IPS-18a (cell line): ENCODE measurements around the gene PSORS1C2.
"Not testable (repeated sequence)": the region's sequence is repeated elsewhere in the genome, so short reads cannot be mapped to it uniquely, and the experiment has no call there.

Experiments used
- H3K27ac ChIP-seq: one replicate; pipeline ENCODE4 v1.5.1; 2013; ENCODE audit warnings: low read length
- H3K27me3 ChIP-seq: one replicate; pipeline ENCODE4 v1.6.1; 2013; ENCODE audit warnings: mild to moderate bottlenecking, low read length; ENCODE audit not compliant: control insufficient read depth, insufficient read depth
- H3K36me3 ChIP-seq: one replicate; pipeline ENCODE4 v1.6.1; 2013; ENCODE audit warnings: low read depth, low read length; ENCODE audit not compliant: control insufficient read depth
- H3K4me1 ChIP-seq: one replicate; pipeline ENCODE4 v1.6.1; 2013; ENCODE audit warnings: low read depth, low read length; ENCODE audit not compliant: control insufficient read depth
- H3K4me3 ChIP-seq: one replicate; pipeline ENCODE4 v1.5.1; 2013; ENCODE audit warnings: low read length
- H3K9ac ChIP-seq: one replicate; pipeline ENCODE4 v1.6.1; 2013; ENCODE audit warnings: mild to moderate bottlenecking, low read length, moderate library complexity
- H3K9me3 ChIP-seq: one replicate; pipeline ENCODE4 v1.6.1; 2013; ENCODE audit warnings: low read depth, low read length; ENCODE audit not compliant: control insufficient read depth

Gene PSORS1C2

DNA sequence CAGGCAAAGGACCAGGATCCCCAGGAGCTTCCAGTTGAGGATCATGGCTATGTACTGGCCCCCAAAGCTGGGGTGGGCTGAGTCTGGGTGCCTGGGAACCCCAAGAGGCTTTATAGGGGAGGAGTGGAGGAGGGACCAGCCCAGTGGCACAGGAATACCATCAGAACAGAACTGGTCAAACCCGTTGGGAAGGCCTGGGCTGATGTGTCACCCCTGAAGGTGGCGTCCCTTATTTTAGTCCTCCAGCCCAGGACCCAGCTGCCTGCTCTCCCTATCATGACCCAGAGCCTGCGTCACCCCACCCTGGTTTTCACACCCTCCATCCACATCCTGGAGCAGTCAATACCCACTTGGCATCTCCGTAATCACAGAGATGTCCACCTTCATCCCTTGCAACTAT, at the start of gene PSORS1C2:
TSS of gene PSORS1C2 (minus strand) at position 85 of the 400 bp plus-strand sequence. CDS start at position 45, 40 bp downstream.
- Histone ChIP-seq H3K27ac (no peak within 1 kb of the TSS), H3K4me1 (peaks cover 27% of the 10 kb centered on the region), H3K9ac (no peak within 1 kb of the TSS), H3K27me3 (no peaks in the 10 kb centered on the region), H3K9me3 (no peaks in the 10 kb centered on the region), H3K36me3 (peaks cover 6% of the 10 kb centered on the region), H3K4me3 (no peak within 1 kb of the TSS)

DNA sequence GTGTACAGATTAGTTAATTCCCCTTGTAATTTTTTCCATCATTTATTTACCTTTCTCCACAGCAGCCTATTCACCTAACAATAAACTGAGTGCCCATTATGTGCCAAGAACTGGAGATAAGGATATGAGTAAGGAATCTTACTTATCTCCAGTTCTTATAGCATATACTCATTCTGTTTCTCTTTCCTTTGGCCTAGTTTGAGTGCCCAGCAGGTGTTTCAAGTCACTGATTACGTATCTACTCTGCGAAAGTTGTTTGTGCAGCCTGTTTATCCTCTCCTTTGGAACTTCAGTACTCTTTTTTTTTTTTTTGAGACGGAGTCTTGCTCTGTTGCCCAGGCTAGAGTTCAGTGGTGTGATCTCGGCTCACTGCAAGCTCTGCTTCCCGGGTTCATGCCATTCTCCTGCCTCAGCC, 48.9 kb upstream of the PSORS1C2 start:
- Histone ChIP-seq H3K27ac (no peak overlapping the region), H3K9me3 (no peaks in the 10 kb centered on the region), H3K27me3 (no peaks in the 10 kb centered on the region), H3K4me3 (no peak overlapping the region), H3K9ac (no peak overlapping the region), H3K36me3 (no peaks in the 10 kb centered on the region), H3K4me1 (peaks cover 9% of the 10 kb centered on the region)

DNA sequence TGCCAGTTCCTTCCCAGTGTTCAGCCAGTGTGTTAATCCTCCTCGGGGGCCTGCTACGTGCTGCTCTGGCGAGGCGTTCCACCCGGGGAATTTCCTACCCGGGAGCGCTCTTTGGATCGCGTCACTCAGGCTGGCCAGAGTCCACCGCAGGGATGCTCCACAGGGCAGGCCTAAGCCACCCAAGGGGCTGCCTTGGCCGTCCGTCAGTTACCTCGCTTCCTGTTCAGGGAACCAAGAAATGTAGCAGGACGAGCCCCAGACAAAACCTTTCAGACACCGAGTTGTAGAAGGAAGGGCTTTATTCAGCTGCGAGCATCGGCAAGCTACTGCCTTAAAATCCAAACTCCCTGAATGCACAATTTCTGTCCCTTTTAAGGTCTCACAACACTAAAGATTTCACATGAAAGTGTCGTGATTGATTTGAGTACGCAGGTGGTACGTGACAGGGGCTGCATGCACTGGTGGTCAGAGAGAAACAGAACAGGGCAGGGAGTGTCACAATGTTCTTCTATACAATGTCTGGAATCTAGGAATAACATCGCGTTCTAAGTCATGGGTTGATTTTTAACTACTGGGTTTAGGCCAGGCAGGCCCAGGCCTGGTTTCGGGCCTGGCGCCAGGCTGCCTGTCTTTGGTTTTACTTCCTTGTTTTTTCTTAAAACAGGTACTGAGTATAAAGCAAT, 47.3 kb upstream of the PSORS1C2 start:
- Histone ChIP-seq H3K27ac (no peak overlapping the region), H3K4me3 (no peak overlapping the region), H3K9me3 (no peaks in the 10 kb centered on the region), H3K27me3 (no peaks in the 10 kb centered on the region), H3K9ac (no peak overlapping the region), H3K36me3 (no peaks in the 10 kb centered on the region), H3K4me1 (peaks cover 9% of the 10 kb centered on the region)

DNA sequence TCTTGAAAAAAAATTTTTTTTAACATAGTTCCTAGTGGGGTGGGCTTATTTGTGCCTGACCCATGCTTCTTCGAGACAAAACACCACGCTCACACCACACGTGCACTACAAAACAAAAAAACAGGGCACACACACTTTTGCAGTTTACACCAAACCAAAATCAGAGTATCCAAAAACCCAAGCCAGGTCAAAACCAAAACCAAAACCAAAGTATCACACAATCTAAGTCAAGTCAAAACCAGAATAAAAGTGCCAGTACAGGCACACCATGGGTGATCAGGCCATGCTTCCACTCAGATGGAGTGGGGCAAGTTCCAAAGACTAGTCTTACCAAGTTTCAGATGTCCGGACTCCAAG, 46.8 kb upstream of the PSORS1C2 start:
- H3K9ac ChIP-seq, H3K9me3 ChIP-seq, H3K4me3 ChIP-seq, H3K4me1 ChIP-seq, H3K27me3 ChIP-seq, H3K27ac ChIP-seq, H3K36me3 ChIP-seq: not testable (repeated sequence)

DNA sequence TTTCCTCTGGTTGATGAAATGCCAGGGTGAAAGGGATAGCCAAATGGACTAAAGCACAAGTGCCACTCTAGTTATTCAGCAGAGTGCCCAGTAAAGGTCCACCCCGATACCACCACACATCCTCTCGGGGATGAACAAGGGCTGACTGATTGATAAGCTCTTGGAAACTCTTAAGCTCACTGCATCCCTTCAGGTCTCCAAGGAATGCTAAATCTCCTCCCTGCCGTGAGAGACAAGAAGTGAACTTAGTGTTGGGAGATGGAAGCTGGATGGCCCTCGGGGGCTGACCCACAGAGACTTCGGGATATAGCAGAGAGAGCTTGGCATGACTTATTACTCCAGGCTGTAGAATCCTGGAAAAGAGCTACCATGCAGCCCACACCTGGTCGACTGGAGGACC, 45.0 kb upstream of the PSORS1C2 start:
- not testable (repeated sequence) for H3K9me3 ChIP-seq, H3K27me3 ChIP-seq, H3K36me3 ChIP-seq, H3K4me1 ChIP-seq, H3K9ac ChIP-seq, H3K27ac ChIP-seq, H3K4me3 ChIP-seq

DNA sequence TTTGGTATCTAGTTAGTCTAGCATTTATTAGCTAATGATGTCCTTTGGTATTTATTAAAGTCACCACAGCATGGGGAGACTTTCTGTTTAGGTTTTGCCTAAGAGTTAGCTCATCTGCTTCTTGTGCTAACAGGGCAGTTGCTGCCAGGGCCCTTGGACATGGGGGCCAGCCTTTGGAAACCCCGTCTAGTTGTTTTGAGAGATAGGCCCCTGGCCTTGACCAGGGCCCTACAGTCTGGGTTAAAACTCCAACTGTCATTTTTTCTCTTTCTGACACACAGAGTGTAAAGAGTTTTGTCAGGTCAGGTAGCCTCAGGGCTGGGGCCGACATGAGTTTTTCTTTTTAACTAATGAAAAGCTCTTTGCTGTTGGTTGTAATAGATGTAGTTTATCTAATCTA, 44.4 kb upstream of the PSORS1C2 start:
- H3K9me3 ChIP-seq, H3K9ac ChIP-seq, H3K27me3 ChIP-seq, H3K4me1 ChIP-seq, H3K4me3 ChIP-seq, H3K27ac ChIP-seq, H3K36me3 ChIP-seq: not testable (repeated sequence)

DNA sequence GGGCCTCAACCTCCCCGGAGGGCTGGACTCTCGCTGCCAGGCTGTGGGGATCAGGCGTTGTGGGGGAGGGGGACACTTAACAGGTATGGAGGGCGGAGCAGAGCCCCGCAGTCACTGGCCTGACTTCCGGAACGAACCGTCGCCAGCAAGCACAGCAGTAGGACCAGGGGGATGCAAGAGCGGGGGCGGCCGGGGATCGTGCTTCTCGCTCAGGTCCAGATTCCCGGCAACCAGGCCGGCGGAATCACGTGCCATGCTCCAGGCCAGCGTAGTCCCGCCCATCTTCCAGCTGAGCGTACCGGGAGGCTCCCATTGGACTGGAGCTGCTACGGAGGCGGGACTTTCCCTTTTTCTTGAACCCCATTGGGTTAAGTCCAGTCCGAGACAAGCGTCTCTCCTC, 41.6 kb upstream of the PSORS1C2 start:
- Histone ChIP-seq H3K27me3 (no peaks in the 10 kb centered on the region), H3K9me3 (no peaks in the 10 kb centered on the region), H3K4me1 (peaks cover 9% of the 10 kb centered on the region), H3K36me3 (no peaks in the 10 kb centered on the region), H3K27ac (no peak overlapping the region), H3K4me3 (no peak overlapping the region), H3K9ac (no peak overlapping the region)

DNA sequence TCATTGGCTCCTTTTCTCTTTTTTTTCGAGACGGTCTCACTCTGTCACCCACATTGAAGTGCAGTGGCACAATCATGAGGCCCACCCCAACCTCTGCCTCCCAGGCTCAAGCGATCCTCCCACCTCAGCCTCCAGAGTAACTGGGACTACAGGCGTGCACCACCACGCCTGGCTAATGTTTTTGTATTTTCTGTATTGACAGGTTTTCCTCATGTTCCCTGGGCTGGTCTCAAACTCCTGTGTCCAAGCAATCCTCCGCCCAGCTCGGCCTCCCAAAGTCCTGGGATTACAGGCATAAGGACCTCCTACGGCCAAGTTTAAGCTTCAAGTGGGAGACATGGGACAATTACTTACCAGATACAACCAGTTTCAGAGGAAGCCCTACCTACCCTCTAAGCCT, 41.0 kb upstream of the PSORS1C2 start:
- H3K4me3 ChIP-seq: no peak overlapping the region

DNA sequence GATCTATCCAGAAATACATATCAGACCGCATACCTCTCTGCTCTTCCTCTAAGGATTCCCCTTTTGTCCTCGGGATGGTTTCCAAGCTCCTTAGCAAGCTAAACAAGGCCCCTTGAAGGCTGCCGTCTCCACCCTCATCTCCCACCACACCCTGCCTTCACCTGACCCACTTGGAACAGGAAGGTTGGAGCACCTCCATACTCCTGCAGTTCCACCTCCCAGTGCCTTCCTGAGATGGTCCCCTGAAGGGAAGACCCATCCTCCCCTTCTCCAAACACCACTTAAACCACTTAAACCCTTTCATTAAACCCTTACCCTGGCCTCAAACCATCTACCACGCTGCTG, 40.1 kb upstream of the PSORS1C2 start:
- no peaks in the 10 kb centered on the region for H3K36me3 ChIP-seq
- H3K9ac ChIP-seq: no peak overlapping the region
- no peaks in the 10 kb centered on the region for H3K27me3 ChIP-seq
- no peak overlapping the region for H3K4me3 ChIP-seq
- H3K9me3 ChIP-seq: no peaks in the 10 kb centered on the region
- peaks cover 17% of the 10 kb centered on the region for H3K4me1 ChIP-seq
- H3K27ac ChIP-seq: no peak overlapping the region

More for the DNA sequence above, 41.0 kb upstream of the PSORS1C2 start:
- Histone ChIP-seq H3K4me1 (peaks cover 13% of the 10 kb centered on the region), H3K36me3 (no peaks in the 10 kb centered on the region), H3K27ac (no peak overlapping the region), H3K9me3 (no peaks in the 10 kb centered on the region), H3K27me3 (no peaks in the 10 kb centered on the region), H3K9ac (no peak overlapping the region)

DNA sequence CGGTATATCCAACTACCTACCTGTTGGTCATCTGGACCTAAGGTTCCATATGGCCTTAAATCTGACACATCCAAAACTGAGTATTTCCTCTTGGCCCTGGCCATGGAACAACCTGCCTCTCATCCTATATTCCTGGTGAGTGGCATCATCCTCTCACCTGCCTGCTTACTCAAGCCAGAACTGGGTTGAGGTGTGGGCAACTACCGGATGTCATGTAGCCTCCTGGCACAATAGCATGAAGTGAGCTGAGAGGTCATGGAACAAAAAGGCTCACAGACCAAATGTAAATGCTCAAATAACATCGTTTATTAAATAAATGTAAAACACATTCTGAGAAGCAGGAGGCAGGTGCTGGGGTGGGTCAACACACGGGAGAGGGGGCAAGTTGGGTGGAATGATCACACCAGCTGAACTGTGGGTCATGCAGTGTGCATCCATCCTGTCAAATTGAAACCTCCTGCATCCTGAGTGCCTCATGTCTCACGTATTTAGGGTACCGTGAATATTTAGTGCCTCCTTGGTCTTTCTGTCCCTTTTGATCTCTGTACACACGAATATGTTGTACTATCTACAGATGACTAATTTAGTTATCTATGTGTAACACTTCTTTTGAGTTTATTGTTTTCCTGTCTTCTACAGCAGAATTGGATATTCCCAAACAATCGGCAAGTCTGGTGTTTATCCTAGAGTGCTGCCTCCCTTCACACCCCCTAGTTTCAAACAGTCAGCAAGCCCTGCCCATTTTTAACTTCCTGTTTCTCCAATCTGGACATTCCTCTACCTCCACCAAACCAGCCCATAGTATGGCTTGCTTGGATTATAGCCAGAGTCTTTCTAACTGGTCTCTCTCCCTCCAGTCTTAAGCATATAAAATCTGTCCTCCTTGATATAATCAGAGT, 39.5 kb upstream of the PSORS1C2 start:
- no peak overlapping the region for H3K9ac ChIP-seq
- H3K4me3 ChIP-seq: no peak overlapping the region
- no peaks in the 10 kb centered on the region for H3K27me3 ChIP-seq
- peaks cover 20% of the 10 kb centered on the region for H3K4me1 ChIP-seq
- H3K36me3 ChIP-seq: no peaks in the 10 kb centered on the region
- H3K9me3 ChIP-seq: no peaks in the 10 kb centered on the region
- H3K27ac ChIP-seq: no peak overlapping the region

DNA sequence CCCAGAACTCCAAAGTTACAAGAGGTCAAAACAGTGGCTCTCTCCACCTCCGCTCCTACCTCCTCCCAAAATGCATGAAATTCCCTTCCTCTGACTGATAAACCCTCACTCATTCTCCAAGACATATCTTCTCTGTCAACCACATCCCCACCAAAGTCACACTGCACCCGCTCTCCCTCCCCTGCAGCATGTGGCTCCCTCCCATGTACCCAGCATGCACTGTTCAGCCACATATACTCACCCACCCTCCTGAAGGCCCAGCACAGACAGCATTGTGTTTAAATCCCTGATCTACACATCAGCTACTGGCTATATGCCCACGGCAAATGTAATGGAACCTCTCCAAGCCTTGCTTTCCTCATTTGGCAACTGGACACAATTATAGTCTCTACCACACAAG, 37.1 kb upstream of the PSORS1C2 start:
- H3K4me1 ChIP-seq: peaks cover 26% of the 10 kb centered on the region
- no peaks in the 10 kb centered on the region for H3K9me3 ChIP-seq
- no peaks in the 10 kb centered on the region for H3K36me3 ChIP-seq
- no peaks in the 10 kb centered on the region for H3K27me3 ChIP-seq
- H3K27ac ChIP-seq: no peak overlapping the region
- no peak overlapping the region for H3K9ac ChIP-seq
- H3K4me3 ChIP-seq: no peak overlapping the region

DNA sequence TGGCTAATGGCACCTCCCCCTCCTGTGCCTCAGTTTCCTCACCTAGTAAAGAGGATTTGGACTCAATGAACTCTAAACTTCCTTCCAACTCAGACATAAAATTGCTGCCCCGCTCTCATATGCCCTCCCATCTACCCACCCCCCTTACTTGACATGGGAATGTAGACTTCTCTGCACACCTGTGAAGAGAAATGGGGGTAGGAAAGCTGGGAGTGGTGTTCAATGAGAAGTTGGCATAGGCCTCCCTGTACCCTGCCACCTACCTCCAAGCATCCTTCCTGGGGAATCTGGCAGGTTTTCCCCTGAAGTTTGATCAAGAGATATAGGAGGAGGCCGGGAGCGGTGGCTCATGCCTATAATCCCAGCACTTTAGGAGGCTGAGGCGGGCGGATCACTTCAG, 35.5 kb upstream of the PSORS1C2 start:
- H3K36me3 ChIP-seq: no peaks in the 10 kb centered on the region
- H3K4me3 ChIP-seq: no peak overlapping the region
- H3K9me3 ChIP-seq: no peaks in the 10 kb centered on the region
- H3K27ac ChIP-seq: no peak overlapping the region
- H3K9ac ChIP-seq: no peak overlapping the region
- H3K27me3 ChIP-seq: no peaks in the 10 kb centered on the region
- H3K4me1 ChIP-seq: peaks cover 30% of the 10 kb centered on the region
